GM12892 (cell line): ENCODE measurements around the gene F2RL3.

ENCODE experiments used
- POLR2A ChIP-seq: IDR thresholded peaks from 2 replicates; pipeline ENCODE4 v1.6.1; 2011; ENCODE audit warnings: low read depth, low read length, control low read depth
- POLR2AphosphoS5 ChIP-seq: IDR thresholded peaks from 2 replicates; pipeline ENCODE4 v1.6.1; 2011; ENCODE audit warnings: low read depth, low read length, control low read depth
- TAF1 ChIP-seq: IDR thresholded peaks from 2 replicates; pipeline ENCODE4 v1.6.1; 2011; ENCODE audit warnings: low read depth, mild to moderate bottlenecking, control low read depth, low read length, borderline replicate concordance

- no peak for TF ChIP-seq TAF1
- no peak for TF ChIP-seq POLR2A
- no peak for TF ChIP-seq POLR2AphosphoS5
These were observed 10.4 kb upstream of the F2RL3 start for GRCh38 chr19:16878181-16878965.
